Neural cell (in vitro differentiated cells): ENCODE data around the gene TAF11.

Source experiments
- EP300 ChIP-seq: fragments of 450-650 bp; conservative IDR thresholded peaks from 2 replicates; pipeline ENCODE4 v1.6.1; 2014; ENCODE audit warnings: antibody characterized with exemption, mild to moderate bottlenecking, moderate library complexity; ENCODE audit not compliant: poor library complexity, severe bottlenecking
- MXI1 ChIP-seq: fragments of 450-650 bp; conservative IDR thresholded peaks from 2 replicates; pipeline ENCODE4 v1.6.1; 2014; ENCODE audit warnings: antibody characterized with exemption, mild to moderate bottlenecking; ENCODE audit not compliant: poor library complexity, severe bottlenecking
- POLR2AphosphoS5 ChIP-seq: IDR thresholded peaks from 2 replicates; pipeline ENCODE4 v1.6.1; 2012
- TAF1 ChIP-seq: IDR thresholded peaks from 2 replicates; pipeline ENCODE4 v1.6.1; 2012; ENCODE audit warnings: low read depth
- TF ChIP-seq, protein P1 (sequence below): fragments of 450-650 bp; IDR thresholded peaks from 2 replicates; pipeline ENCODE4 v1.5.1; 2014; ENCODE audit warnings: antibody characterized with exemption, mild to moderate bottlenecking, moderate library complexity; ENCODE audit not compliant: poor library complexity, severe bottlenecking

DNA sequence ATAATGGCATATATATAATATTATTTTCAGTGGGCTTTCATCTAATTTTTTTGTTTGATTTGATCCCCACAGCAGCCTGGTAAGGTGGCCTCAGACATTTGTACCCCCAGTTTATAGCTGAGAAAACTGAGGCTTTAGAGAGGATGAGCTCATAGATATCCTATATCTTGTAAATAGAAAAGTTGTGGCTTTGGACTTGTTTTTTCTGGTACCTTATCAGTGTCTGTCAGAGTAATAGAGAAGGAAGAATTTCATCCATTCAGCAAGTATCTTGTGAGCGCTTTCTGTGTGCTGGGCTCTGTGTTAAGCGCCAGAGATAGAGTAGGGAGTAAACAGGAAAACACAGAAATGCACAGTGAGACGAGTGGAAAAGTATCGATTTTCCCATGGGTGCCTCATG lies 27.9 kb downstream of the TAF11 start:
- TF ChIP-seq MXI1 (no peak), TAF1 (no peak), POLR2AphosphoS5 (no peak), EP300 (no peak)
- TF ChIP-seq, protein P1, sequence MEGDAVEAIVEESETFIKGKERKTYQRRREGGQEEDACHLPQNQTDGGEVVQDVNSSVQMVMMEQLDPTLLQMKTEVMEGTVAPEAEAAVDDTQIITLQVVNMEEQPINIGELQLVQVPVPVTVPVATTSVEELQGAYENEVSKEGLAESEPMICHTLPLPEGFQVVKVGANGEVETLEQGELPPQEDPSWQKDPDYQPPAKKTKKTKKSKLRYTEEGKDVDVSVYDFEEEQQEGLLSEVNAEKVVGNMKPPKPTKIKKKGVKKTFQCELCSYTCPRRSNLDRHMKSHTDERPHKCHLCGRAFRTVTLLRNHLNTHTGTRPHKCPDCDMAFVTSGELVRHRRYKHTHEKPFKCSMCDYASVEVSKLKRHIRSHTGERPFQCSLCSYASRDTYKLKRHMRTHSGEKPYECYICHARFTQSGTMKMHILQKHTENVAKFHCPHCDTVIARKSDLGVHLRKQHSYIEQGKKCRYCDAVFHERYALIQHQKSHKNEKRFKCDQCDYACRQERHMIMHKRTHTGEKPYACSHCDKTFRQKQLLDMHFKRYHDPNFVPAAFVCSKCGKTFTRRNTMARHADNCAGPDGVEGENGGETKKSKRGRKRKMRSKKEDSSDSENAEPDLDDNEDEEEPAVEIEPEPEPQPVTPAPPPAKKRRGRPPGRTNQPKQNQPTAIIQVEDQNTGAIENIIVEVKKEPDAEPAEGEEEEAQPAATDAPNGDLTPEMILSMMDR = no peak
